ENCODE measurements around the gene SIRT5.

DNA sequence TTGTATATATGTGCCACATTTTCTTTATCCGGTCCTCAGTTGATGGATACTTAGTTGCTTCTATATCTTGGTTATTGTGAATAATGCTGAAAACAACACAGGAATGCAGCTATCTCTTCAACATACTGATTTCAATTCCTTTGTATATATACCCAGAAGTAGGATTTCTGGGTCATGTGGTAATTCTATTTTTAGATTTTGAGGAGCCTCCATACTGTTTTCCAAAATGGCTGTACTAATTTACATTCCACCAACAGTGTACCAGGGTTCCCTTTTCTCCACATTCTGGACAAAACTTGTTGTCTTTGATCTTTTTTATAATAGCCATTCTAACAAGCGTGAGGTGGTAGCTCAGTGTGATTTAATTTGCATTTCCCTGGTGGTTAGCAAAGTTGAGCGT lies 1.6 kb downstream of the SIRT5 start:
- TF ChIP-seq POLR2A (IDR thresholded peaks at IDR 0.05; ENCODE audit: low read length) (no peak), CTCF (IDR thresholded peaks at IDR 0.05) (no peak), RCOR1 (IDR thresholded peaks at IDR 0.05; ENCODE audit: low read depth, low read length) (no peak), BHLHE40 (IDR thresholded peaks at IDR 0.05; ENCODE audit: low read depth, low read length) (no peak), HOXB13 (CRISPR knock-in tag; IDR thresholded peaks at IDR 0.05; ENCODE audit: low read depth) (no peak), MAZ (IDR thresholded peaks at IDR 0.05; ENCODE audit: borderline replicate concordance, low read depth, low read length) (no peak), RAD21 (conservative IDR thresholded peaks at IDR 0.05 in 1 of 2, IDR thresholded peaks at IDR 0.05 in 1 of 2) (no peak), FOSL2 (IDR thresholded peaks at IDR 0.05) (no peak), FOSL2 (CRISPR knock-in tag; IDR thresholded peaks at IDR 0.05) (no peak), ZC3H11A (IDR thresholded peaks at IDR 0.05) (no peak), EHMT2 (IDR thresholded peaks at IDR 0.05; ENCODE audit: low read depth) (no peak)

All from A549 (cell line).